DLD1 (cell line): ENCODE measurements around the gene RAD17.
"Not testable (repeated sequence)": the region's sequence is repeated elsewhere in the genome, so short reads cannot be mapped to it uniquely, and the experiment has no call there.

Experiments used
- in situ Hi-C: cut with HindIII; loops from 2 replicates; pipeline ENCODE4 v1.10.0; 2017; ENCODE audit warnings: low sequenced_read_pairs

The RAD17 gene

DNA sequence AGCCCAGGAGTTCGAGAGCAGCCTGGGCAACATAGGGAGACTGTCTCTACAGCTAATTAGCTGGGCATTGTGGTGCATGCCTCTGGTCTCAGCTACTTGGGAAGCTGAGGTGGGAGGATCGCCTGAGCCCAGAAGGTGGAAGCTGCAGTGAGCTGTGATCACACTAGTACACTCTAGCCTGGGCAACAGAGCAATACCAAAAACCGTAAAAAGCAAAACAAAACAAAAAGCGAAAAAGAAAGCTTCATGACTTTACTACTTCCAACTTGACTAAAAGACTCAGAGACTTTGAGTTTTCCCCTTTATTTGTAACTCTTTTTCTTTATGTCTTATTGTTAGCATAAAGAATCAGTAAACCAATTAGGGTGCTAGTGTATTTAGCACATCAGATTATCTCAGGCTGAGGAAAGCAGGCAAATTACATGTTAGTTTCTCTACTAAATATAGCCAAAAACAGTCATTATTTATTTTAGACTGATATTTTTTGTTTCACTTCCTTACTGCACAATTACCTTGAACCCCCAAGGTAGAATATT, 5.4 kb downstream of the RAD17 start:
- in situ Hi-C loops, result no loop called here

DNA sequence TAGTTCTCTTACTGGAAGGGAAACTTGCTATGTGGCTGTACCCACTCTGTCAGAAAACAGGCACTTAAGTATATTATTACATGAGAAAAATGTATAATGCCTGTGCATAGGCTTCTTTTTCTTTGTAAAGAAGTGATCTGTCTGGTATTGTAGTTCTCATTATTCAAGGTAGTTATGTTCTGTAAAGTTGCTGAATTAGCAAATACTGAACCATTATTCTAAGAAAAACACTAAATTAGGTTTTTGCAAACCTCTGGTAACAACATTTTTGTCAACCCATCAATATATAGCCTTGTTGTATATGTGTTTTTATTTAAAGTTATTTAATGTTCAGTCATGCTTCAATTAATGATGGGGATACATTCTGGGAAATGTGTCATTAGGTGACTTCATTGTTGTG, 8.8 kb downstream of the RAD17 start:
- in situ Hi-C loops, result no loop called here

- in situ Hi-C loops, result no loop called here
Measured at GRCh38 chr5:69404659-69405330, 35.2 kb downstream of the RAD17 start.

DNA sequence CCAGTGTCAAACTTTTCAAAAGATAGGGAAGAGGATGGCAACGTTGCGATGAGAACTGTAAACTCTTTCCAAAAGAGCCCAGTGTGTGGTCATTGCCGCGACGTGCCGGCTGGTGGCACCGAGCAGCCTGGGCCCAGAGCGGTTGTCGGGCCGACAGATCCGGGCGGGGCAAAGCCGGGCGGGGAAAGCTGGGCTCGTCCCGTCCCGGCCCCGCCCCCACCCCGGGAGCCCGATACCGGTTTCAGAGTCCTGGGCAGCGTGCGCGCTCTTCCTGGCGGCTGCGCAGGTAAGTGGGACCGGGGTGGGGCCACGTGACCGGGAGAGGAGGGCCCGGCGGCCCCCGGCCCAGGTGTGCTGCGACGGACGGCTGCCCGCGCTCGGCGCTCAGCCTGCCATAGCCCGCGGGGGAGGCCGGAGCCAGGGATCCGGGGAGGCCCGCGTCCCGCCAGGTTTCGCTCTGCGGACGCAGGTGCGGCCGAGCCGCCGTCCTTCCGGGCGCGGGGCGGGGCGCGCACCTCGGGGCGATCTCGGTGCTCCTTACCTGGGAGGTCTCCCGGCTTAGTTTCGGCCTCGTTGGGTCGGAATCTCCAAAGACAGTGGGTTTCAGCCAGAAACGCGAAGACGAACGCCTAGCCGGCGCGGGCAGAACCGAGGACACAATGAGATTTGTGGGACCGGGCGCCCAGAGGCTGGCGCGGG, 45.4 kb downstream of the RAD17 start, which contains the start of gene MARVELD2:
MARVELD2 (plus strand) TSS at position 232 of the 699 bp plus-strand sequence. CDS start 4,270 bp downstream, outside the sequence.
- in situ Hi-C loops, result no loop called here

GRCh38 chr5:69415584-69415958, 46.0 kb downstream of the RAD17 start:
- in situ Hi-C loops, result no loop called here

DNA sequence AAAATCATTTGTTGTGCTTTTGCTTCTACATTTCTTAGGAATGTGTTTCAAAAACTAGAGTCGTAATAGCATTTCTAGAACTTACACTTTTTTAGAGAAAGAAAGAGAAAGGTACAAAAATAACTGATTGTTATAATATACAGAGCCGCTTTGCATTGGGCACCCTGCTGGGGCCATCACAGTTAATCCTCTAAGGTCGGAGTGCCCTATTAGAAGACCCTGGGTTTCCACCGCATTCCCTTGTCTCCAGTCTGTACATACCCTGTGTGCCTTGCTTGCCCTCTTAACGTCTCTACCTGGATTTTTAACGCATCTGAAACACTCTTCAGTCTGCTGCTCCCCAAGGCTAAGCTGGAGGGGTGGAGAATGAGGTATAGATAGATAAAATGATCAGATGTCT, 46.6 kb downstream of the RAD17 start:
- in situ Hi-C loops, result no loop called here

DNA sequence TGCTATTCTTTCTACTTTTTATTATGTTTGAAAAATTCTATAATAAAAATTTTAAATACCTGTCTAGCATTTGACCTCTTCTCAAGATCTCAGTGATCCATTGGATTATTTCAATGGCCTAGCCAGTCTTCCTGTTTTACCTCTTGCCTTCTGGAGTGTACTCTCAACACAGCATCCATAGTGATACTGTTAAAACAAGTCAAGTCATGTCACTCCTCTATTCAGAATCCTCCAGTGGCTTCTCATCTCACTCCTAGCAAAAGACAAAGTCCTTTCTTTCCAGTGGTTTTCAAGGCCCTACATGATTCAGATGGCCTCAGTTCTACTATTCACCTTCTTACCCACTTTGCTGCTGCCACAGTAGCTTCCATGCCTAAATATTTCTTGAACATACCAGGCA, 47.1 kb downstream of the RAD17 start:
- in situ Hi-C loops, result no loop called here

- in situ Hi-C loops, result no loop called here
Measured at GRCh38 chr5:69418554-69418953, 48.9 kb downstream of the RAD17 start.

DNA sequence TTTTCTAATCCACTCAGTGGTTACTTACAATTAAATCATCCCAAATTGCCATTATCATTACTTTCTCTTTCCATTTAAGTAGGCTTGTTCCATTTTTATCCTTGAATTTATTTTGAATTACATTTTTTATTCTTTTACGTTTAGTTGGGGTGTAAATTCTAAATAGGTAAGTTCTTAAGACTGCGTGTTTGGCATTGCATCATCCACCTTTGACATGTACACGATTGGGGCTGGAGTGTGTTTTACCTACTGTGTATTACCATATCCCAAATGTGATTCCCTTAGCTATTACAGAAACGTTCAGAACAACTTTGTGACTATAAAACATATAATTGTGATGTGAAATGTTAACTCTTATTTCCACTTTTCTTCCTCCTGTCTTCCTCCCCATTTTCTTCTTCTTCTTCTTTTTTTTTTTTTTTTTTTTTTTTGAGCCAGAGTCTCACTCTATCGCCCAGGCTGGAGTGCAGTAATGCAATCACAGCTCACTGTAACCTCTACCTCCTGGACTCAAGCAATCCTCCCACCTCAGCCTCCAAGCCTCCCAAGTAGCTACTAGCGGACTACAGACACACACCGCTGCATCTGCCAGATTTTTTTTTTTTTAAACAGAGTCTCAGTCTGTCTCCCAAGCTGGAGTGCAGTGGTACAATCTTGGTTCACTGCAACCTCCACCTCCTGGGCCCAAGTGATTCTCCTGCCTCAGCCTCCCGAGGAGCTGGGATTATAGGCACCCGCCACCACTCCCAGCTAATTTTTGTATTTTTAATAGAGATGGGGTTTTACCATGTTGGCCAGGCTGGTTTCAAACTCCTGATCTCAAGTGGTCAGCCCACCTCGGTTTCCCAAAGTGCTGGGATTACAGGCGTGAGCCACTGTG, 62.0 kb downstream of the RAD17 start:
- in situ Hi-C loops, result no loop called here

- in situ Hi-C loops, result no loop called here
Measured at GRCh38 chr5:69432412-69433206, 63.0 kb downstream of the RAD17 start.

DNA sequence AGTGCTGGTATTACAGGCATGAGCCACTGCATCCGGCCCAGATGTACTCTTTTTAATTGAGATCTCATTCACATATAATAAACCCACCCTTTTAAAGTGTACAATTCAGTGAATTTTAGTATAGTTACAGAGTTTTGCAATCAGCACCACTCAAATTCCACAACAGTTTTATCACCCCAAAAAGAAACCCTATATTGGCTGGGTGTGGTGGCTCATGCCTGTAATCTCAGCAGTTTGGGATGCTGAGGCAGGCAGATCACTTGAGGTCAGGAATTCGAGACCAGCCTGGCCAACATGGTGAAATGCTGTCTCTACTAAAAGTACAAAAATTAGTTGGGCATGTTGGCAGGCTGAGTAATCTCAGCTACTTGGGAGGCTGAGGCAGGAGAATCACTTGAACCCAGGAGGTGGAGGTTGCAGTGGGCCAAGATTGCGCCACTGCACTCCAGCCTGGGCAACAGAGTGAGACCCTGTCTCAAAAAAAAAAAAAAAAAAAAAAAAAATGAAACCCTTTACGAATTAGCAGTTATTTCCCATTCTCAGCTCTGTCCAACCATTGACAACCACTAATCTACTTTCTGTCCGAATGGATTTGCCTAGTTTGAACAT, 65.8 kb downstream of the RAD17 start:
- in situ Hi-C loops, result not testable (repeated sequence)

GRCh38 chr5:69444127-69444754, 74.6 kb downstream of the RAD17 start:
- in situ Hi-C loops, result no loop called here

DNA sequence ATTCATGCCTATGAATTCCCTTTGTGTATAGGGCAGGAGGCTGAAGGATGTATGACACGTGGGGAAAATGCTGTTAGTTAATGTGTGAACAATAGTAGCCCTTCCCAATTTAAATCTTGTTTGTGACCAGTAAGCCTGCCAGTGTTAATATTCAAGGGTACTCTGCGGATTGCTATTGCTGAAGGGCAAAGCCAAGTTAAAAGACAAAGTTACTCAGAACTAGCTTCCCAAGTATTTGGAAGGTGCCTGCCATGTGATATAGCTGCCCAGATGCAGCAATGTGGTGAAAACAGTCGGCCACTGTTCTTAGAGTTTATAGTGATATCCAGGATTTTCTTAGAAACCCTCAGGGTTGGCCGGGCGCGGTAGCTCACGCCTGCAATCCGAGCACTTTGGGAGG, 79.9 kb downstream of the RAD17 start:
- in situ Hi-C loops, result no loop called here

- in situ Hi-C loops, result no loop called here
Measured at GRCh38 chr5:69450116-69450515, 80.5 kb downstream of the RAD17 start.

GRCh38 chr5:69450527-69450926, 80.9 kb downstream of the RAD17 start:
- in situ Hi-C loops, result not testable (repeated sequence)

GRCh38 chr5:69451941-69452647, 82.5 kb downstream of the RAD17 start:
- in situ Hi-C loops, result no loop called here

DNA sequence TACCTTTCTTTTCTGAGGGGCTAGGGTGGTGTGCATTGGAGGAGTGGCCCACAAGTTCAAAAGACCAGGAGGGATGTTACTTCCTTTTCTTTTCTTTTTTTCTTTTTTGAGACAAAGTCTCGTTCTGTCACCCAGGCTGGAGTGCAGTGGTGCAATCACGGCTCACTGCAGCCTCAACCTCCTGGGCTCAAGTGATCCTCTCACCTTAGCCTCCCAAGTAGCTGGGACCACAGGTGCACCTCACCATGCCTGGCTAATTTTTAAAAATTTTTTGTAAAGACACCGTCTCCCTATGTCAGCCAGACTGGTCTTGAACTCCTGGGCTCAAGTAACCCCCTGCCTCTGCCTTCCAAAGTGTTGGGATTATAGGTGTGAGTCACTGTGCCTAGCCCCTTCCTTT, 83.9 kb downstream of the RAD17 start:
- in situ Hi-C loops, result not testable (repeated sequence)

DNA sequence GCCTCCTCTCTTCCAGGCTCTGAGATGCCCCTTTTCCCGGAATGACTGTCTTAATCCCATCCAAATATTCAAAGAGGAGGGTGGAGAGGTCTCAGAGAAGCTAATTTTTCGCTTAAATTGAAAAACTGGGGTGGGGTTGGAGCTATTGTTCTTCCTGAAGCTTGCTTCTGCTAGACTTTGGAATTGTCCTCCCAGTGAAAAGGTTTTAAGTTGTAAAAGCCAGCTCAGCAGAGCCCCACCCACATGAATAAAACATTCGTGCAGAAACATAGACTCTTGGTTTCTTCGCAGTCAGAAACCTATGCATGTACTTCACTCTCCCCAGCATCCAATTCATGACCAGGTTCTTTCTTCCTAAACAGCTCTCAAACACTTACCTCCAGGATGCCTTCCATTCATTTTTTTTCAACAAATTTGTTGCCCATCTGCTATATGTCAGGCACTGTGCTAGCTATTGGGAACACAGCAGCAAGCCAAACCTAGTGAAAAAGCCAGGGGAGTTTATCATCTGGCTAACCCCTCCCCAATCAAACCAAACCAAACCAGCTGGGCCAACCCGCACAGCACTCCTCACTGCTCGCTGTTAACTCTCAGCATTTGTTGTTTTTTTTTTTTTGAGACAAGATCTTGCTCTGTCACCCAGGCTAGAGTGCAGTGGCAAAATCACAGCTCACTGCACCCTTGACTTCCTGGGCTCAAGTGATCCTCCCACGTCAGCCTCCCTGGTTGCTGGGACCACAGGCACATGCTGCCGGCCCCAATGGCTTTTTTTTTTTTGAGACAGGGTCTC, 85.0 kb downstream of the RAD17 start:
- in situ Hi-C loops, result no loop called here
